Measurements from ENCODE around the gene L3MBTL4.
A peak's percentile ranks its signal among the peaks of the same experiment; 100 is the strongest.

L3MBTL4 gene

GRCh38 chr18:6022074-6022444, 392.7 kb downstream of the L3MBTL4 start:
- DNase-seq: peak; percentile 26

DNA sequence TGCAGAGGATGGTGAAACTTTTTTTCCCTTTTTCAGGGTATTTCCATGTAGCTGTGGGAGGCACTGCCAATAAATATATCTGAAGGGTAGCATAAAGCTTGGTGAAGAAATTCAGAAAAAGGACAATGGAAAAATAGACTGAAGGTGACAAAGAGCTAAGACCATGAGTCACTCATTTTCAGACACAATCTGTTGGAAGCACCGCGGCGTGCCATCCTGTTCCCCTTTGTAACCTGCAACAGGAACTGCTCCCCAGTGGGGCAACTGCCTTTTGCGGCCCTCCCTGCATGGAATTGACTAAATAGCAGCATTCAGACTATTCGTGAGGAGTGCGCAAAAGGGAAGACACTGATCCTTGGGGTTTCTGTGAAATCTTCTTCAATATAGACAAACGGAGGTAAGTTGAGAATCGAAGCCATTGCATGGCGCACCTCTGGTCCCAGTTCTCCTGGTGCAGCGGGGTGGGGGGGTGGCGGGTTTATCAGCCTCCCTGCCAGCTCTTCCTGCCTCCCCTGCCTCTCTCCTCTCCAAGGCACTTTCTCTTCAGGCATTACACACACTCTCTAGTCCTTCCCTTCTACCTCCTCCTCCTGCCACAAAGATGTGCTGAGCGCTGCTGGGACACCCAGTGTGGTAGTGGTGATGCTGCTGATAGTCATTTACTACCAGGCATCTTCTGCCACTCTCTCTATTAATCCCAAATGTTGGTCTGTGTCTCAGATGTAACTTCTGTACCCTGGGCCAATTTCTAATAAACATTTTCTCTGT, 393.2 kb downstream of the L3MBTL4 start:
- no peak for DNase-seq

- no peak for DNase-seq
Measured at GRCh38 chr18:6018671-6019070, 396.0 kb downstream of the L3MBTL4 start.

GRCh38 chr18:6017171-6017570, 397.5 kb downstream of the L3MBTL4 start:
- DNase-seq: no peak

DNA sequence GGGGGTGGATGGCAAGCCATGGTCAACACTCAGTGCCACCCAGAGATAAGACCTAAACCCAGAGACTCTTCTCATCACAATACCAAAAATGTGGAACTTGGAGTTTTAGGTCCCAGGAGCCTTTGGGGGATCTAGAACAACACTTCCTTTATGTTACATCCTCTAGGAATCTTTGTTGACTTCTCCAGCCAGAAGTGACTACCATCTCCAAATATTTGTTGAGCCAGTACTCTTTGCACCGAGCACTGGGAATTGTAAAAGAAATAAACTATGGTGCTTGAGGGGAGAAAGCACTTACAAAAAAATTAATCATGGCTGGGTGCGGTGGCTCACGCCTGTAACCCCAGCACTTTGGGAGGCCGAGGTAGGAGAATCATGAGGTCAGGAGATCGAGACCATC, 399.3 kb downstream of the L3MBTL4 start:
- no peak for DNase-seq

DNA sequence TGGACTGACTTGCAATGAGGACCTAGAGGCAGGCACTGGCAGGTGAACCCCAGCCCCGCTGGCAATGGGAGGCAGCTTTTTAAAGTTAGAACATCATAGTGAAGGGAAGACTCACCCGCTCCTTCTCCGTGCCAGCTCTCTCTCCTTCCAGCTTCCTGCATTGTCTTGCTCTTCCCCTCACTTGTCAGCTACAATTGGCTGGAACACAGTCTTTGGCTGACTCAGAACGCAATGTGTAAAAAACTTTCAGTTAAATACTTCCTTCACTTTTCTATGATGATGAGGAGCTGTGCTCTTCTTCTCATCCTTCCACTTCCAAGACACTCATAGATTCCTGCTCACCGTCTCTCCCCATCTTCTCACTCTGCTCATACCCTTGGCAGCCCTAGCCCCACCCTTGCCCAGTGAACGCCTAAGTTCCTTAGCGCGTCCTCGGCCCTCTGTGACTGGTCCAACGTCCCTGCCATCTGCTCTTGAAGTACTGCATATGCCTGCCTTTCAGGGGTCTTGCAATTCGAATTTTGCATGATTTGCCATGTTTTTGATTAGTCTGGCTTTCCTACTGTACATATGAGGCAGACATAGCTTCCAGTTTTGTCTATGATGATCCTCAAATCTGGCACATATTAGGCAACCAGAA, 401.4 kb downstream of the L3MBTL4 start:
- no peak for DNase-seq

- DNase-seq: no peak
Measured at GRCh38 chr18:6010921-6011320, 403.8 kb downstream of the L3MBTL4 start.

- DNase-seq: no peak
Measured at GRCh38 chr18:6010284-6010683, 404.4 kb downstream of the L3MBTL4 start.

DNA sequence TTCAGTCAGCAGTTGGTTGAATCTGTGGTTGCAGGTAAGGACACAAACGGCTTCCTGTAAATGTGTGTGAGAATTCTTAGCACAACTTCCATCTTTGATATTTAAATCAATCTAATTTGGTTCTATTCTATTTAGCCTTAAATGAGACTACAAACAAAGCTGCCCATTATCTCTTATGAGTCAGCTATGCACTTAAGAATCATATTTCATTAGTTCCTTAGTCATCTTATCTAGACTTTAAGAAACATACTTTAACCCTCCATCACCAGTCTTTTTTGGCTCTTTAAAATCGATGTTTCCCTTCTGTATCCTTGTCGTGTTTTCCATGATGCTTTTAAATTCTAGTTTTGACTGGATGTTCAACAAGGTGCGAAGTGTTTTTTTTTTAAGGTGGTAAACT, 405.0 kb downstream of the L3MBTL4 start:
- DNase-seq: no peak

DNA sequence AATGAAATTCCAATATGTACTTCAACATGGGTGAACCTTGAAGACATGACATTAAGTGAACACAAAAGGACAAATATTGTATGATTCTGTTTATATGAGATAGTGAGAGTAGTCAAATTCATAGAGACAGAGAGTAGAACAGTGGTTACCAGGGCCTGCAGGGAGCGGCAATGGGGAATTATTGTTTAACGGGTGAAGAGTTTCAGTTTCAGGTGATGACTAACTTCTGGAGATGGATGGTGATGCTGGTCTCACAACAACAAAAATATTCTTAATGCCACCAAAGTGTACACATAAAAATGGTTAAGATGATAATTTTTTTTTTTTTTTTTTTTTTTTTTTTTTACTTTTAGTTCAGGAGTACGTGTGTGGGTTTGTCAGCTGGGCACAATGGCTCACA, 410.0 kb downstream of the L3MBTL4 start:
- DNase-seq: no peak

GRCh38 chr18:6004119-6004518, 410.6 kb downstream of the L3MBTL4 start:
- DNase-seq: no peak

GRCh38 chr18:6001867-6002266, 412.8 kb downstream of the L3MBTL4 start:
- no peak for DNase-seq

GRCh38 chr18:5998907-5999306, 415.8 kb downstream of the L3MBTL4 start:
- DNase-seq: no peak

DNA sequence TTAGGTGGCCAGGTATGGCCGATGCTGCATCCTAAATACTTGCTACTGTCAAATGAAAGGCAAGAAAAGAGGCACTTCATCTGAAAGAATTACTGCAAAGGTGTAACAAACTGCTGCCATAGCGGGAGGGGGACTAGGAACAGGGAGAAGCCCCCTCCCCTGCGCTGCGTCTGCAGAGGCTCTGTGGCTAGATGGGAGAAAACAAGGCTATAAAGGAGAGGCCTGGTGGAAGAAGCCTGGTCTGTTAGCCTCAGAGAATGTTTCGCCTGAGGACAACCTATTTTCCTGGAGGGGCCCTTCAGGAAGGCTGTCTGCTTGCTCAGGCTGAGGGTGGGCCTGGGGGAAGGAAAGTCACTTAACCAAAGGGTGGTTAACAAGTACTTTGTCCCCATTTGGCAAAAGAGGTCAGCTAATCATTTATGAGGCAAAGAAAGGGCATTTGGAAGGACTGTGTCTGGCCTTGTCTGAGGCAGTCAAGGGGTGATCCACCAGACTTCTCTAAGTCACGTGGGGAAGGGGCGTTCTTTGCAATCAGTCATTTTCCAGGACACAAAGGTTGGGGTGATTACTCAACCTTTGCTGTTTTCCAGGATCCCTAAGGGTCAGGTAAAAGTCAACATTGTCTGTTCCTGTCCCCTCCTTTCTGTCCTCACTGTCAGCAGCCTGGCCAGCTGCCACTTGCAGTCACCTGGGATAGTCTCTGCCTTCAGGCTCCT, 416.4 kb downstream of the L3MBTL4 start:
- no peak for DNase-seq

DNA sequence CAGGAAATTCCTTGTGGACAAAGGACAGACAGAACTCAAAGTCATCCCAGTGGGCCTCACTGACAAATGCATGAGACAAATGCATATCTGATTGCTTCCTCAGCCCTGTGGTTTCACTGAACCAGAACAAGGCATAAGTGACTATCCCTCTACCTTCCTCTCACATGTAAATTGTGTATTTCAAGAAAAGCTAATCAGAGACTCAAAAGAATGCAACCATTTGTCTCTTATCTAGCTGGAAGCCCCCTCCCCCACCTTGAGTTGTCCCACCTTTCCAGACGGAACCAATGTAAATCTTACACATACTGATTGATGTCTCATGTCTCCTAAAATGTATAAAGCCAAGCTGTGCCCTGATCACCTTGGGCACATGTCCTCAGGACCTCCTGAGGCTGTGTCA, 417.4 kb downstream of the L3MBTL4 start:
- DNase-seq: no peak

- DNase-seq: no peak
Measured at GRCh38 chr18:5995626-5996025, 419.1 kb downstream of the L3MBTL4 start.

DNA sequence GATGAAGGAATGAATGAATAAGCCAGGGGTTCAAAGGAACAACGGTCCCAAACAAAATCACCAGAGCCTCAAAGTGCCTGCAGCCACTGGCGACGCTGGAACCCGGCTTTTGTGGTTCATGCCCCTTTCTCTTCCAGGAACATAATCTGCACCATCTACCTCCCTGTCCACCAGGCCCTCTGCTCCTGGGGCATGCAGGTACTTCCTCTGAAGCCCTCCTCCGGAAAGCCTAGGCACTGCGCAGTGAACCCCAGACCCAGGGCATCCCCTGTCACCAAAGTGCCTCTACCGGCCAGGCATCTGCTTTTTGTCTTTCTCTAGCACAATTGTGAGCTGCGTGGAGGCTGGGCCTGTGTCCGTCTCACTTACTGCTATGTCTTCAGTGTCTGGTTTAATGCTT, 420.8 kb downstream of the L3MBTL4 start:
- no peak for DNase-seq

DNA sequence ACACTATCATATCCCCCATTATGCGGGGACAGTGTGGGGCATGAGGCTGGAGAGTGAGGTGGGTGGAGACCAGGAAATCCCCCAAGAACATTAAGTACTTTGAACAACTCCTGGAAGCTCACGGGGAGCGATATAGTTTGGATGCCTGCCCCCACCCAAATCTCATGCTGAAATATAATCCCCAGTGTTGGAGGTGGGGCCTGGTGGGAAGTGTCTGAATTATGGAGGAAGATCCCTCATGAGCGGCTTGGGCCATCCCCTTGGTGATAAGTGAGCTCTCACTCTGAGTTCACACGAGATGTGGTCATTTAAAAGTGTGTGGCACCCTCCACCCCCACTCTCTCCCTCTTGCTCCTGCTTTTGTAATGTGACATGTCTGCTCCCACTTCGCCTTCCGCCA, 422.3 kb downstream of the L3MBTL4 start:
- DNase-seq: no peak

- no peak for DNase-seq
Measured at GRCh38 chr18:5987249-5987648, 427.5 kb downstream of the L3MBTL4 start.

GRCh38 chr18:5986257-5986931, 428.3 kb downstream of the L3MBTL4 start:
- DNase-seq: no peak

DNA sequence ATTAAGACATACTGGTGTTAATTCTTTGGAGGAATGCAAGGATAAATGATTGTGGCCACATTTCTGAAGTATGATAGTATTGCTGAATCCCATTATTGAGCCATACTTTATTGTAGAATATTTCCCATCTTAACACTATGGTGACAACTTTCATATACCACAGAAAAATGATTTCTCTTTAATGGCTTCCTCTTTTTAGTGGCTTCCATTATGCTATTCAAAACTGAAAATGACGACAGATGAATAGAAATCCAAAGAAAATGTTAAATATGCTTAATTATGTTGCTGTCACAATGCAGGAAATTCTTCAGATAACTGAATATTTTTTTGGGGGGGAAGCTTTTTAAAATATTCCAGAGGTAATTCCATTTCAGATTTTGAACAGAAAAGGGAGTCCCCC, 430.5 kb downstream of the L3MBTL4 start:
- no peak for DNase-seq

DNA sequence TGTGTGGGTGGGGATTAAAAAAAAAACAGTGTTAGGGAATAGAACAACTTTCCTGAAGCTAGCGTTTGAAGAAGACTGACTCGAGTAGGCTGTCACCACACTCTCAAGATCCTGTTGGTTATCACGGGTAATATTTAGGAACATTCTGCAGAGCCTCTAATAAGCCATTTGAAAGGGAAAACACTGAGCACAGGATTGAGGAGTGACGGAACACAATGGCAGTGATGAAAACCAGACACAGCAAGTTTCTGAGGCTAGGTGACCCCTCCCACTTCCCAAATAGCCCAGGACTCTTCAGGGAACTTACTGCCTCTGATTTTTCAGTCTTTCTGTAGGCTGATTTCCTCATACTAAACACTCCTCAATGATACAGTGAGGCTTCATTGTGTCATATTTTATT, 431.2 kb downstream of the L3MBTL4 start:
- DNase-seq: no peak

DNA sequence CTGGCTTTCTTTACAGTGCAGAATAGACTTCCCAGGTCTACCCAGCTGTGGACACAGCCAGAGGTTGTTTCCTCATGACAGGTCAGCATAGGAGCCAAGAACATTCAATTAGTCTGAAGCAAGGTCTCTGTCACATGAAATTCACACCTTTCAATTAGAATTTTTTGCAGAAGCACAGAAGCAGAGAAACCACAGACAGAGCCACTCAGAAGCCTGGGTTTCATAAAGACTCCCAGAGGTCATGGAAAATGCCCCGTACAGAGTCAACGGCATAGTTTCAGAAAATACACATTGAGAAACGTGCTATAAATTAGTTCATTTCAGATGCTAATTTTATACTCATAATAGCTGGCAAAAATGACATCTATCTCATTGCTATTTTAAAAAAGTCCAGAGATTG, 432.4 kb downstream of the L3MBTL4 start:
- DNase-seq: no peak

DNA sequence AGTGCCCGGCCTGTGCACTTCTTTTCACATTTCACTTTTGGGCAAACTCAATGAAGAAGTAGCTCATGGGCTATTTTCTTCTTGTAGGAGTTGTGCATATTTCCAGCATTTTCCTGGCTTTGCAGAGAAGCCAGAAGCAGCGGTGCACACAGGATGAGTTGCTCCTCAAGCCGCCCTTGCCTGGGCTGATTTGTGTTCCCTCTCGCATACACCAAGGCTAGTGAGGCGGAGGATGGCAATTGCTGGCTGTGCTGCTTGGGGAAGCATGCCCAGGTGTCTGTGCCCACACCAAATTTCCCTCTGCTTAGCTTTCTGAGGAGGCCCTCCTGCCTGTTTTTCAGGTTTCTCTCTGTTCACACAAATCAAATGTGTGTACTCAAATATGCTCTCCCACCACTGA, 434.0 kb downstream of the L3MBTL4 start:
- DNase-seq: no peak
